Progenitor cell of endocrine pancreas (in vitro differentiated cells): ENCODE results near the gene AKT2. TPM values are rescaled to one million over a fixed set of nuclear protein-coding genes. Genes with fewer than 3 reads are reported as not detected.

Experiments used
- DNase-seq: peaks from one replicate; pipeline ENCODE4 v3.0.0; 2021; ENCODE audit warnings: low spot score; ENCODE audit not compliant: unreplicated experiment
- H3K27ac Mint-ChIP-seq: 2 replicates; pipeline ENCODE4 v1.8.0; 2021; ENCODE audit warnings: mild to moderate bottlenecking, moderate library complexity, mixed read lengths
- H3K27me3 Mint-ChIP-seq: 2 replicates; pipeline ENCODE4 v1.8.0; 2021; ENCODE audit warnings: mixed read lengths
- H3K36me3 Mint-ChIP-seq: 2 replicates; pipeline ENCODE4 v1.8.0; 2022; ENCODE audit warnings: mixed read lengths; ENCODE audit not compliant: insufficient read depth
- H3K4me1 Mint-ChIP-seq: 2 replicates; pipeline ENCODE4 v1.8.0; 2021; ENCODE audit warnings: low read depth, mixed read lengths
- H3K4me3 Mint-ChIP-seq: 2 replicates; pipeline ENCODE4 v1.8.0; 2021; ENCODE audit warnings: low read depth, mild to moderate bottlenecking, moderate library complexity, mixed read lengths
- H3K9me3 Mint-ChIP-seq: 2 replicates; pipeline ENCODE4 v1.8.0; 2021; ENCODE audit warnings: low read depth, mixed read lengths
- total RNA-seq: library from RNA; stranded (reverse); gene quantifications from 2 replicates; pipeline ENCODE4 v1.2.1, GENCODE V29; 2021
- TF ChIP-seq, protein P1 (sequence below): fragments of 200-600 bp; sonication (generic); IDR thresholded peaks from one replicate; pipeline ENCODE4 v1.5.0; 2021; ENCODE audit warnings: antibody characterized with exemption, mild to moderate bottlenecking; ENCODE audit not compliant: unreplicated experiment

The AKT2 gene
- total RNA-seq, 1 donor from 2014 or later, result 200 TPM

DNA sequence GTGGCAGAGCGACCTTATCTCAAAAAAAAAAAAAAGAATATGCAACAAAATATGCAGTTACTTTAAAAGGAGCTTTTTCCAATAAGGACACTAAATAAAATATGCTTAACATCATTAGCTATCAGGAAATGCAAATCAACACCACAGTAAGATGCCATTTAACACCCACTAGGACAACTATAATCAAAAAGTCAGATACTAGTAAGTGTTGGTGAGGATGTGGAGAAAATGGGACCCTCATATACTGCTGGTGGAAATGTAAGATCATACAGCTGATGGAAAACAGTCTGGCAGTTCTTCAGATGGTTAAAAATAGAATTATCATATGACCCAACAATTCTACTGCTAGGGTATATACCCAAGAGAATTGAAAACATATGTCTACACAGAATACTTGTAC lies 24.5 kb upstream of the AKT2 start:
- Mint-ChIP-seq H3K4me1 (peaks cover 3% of the 10 kb centered on the region), H3K27ac (no peak overlapping the region), H3K36me3 (no peaks in the 10 kb centered on the region), H3K9me3 (no peaks in the 10 kb centered on the region), H3K27me3 (no peaks in the 10 kb centered on the region), H3K4me3 (no peak overlapping the region)
- DNase-seq, result no peak
- TF ChIP-seq, protein P1, sequence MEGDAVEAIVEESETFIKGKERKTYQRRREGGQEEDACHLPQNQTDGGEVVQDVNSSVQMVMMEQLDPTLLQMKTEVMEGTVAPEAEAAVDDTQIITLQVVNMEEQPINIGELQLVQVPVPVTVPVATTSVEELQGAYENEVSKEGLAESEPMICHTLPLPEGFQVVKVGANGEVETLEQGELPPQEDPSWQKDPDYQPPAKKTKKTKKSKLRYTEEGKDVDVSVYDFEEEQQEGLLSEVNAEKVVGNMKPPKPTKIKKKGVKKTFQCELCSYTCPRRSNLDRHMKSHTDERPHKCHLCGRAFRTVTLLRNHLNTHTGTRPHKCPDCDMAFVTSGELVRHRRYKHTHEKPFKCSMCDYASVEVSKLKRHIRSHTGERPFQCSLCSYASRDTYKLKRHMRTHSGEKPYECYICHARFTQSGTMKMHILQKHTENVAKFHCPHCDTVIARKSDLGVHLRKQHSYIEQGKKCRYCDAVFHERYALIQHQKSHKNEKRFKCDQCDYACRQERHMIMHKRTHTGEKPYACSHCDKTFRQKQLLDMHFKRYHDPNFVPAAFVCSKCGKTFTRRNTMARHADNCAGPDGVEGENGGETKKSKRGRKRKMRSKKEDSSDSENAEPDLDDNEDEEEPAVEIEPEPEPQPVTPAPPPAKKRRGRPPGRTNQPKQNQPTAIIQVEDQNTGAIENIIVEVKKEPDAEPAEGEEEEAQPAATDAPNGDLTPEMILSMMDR, result no peak

DNA sequence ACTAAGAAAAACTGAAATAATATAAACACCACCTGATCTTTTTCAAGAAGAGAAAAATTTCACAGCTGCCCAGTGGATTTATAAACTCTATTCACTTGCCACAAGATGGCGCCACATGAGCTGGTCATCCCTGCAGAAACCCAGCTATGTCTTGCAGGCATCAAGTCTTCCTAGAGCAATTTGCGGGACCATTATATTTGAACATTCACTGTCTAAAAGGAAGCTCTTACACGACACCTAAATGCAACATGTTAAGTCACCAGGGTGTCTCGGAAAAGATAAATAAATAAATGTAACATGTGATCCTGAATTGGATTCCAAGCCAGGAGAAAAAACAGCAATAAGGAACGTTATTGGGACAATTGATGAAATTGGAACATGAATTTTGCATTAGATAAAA lies 20.3 kb upstream of the AKT2 start:
- DNase-seq, result peak; percentile 59
- Mint-ChIP-seq H3K27ac (no peak overlapping the region), H3K4me1 (peaks cover 10% of the 10 kb centered on the region), H3K9me3 (no peaks in the 10 kb centered on the region), H3K36me3 (no peaks in the 10 kb centered on the region), H3K27me3 (no peaks in the 10 kb centered on the region), H3K4me3 (no peak overlapping the region)
- TF ChIP-seq, protein P1, result peak; percentile 88

DNA sequence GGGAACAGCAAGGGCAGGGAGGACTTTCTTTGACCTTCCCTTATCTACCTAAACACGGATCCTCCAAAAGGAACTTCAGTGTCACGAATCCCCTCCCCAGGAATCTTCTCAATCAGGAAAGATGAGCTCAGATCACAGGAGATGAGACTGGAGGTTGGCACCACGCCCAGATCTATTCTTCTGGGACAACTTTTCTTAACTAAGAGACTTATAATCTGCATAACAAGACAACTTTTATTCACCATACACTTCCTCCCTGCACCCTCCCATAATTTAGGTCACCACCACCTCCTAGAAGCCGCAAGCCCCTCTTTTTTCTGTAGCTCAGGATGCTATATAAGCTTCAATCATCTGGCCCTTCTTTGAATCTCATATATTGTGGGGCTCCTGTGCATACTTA lies 19.2 kb upstream of the AKT2 start:
- H3K4me3 Mint-ChIP-seq, result no peak overlapping the region
- TF ChIP-seq, protein P1, result no peak
- no peaks in the 10 kb centered on the region for H3K36me3 Mint-ChIP-seq
- no peaks in the 10 kb centered on the region for H3K9me3 Mint-ChIP-seq
- DNase-seq, result no peak
- H3K27ac Mint-ChIP-seq, result no peak overlapping the region
- H3K4me1 Mint-ChIP-seq, result peaks cover 10% of the 10 kb centered on the region
- H3K27me3 Mint-ChIP-seq, result no peaks in the 10 kb centered on the region

DNA sequence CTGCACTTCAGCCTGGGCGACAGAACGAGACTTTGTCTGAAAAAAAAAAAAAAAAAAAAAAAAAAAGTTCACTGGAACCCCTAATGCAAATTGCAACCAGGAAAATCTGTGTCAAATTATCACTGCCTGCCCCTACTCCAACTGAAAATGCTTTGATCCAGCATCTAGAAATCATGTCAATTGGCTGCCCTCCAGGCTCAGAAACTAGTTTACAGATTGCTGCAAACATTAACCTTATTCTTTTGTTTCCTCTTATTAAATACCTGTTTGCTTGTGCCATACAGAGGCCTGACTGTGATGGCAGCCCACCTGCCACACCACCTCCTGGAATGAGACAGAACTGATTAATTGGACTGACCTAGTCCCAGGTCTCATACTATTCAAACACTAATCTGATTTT lies 18.6 kb upstream of the AKT2 start:
- H3K4me1 Mint-ChIP-seq, result peaks cover 10% of the 10 kb centered on the region
- DNase-seq, result no peak
- no peak overlapping the region for H3K4me3 Mint-ChIP-seq
- TF ChIP-seq, protein P1, result no peak
- H3K27me3 Mint-ChIP-seq, result no peaks in the 10 kb centered on the region
- no peaks in the 10 kb centered on the region for H3K9me3 Mint-ChIP-seq
- H3K27ac Mint-ChIP-seq, result peak overlapping the region; percentile 56
- no peaks in the 10 kb centered on the region for H3K36me3 Mint-ChIP-seq

DNA sequence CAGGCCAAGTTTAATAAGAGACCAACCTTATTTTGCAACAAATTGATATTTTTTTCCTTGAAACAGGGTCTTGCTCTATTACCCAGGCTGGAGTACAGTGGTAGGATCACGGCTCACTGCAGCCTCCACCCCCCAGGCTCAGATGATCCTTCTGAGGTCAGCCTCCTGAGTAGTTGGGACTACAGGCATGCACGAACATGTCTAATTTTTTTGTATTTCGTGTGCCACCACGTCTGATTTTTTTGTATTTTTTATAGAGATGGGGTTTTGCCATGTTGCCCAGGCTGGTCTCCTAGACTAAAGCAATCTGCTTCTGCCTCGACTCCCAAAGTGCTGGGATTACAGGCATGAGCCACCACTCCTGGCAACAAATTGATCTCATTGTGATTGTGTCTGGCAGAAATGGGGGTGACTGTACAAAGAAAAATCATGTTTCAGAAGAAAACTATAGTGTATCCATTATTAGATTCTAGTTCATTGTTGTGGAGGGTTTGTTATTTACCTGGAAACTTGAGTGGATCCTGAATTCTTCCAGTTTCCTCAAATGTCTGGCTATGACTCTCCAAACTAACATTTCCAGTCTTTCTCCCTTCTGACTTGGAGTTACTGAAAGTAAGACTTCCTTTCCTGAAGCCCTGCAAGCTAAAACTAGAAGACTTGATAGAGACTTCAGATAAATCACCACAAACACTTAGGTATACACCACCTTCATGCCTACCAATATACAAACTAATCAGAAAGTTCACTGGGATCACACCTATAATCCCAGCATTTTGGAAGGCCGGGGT lies 17.3 kb upstream of the AKT2 start:
- no peak for DNase-seq
- Mint-ChIP-seq H3K36me3 (no peaks in the 10 kb centered on the region), H3K9me3 (no peaks in the 10 kb centered on the region), H3K27ac (no peak overlapping the region), H3K4me1 (peaks cover 10% of the 10 kb centered on the region), H3K4me3 (no peak overlapping the region), H3K27me3 (no peaks in the 10 kb centered on the region)
- TF ChIP-seq, protein P1, result no peak
